Head of caudate nucleus (tissue), 42 donors: ENCODE measurements around the gene CASQ1.

ENCODE experiments used
- DNase-seq, 42 donors: peaks; one replicate each; pipeline versions ENCODE4 v3.0.0 to v3.0.0-alpha.2; 2020 to 2021; ENCODE audit warnings: mixed read lengths in 7 of 42
- intact Hi-C: fragments of 100-400 bp; cut with DNase I; formaldehyde crosslinking; loops from one replicate; pipeline ENCODE4 v1.15.0; 2022

The CASQ1 gene

DNA sequence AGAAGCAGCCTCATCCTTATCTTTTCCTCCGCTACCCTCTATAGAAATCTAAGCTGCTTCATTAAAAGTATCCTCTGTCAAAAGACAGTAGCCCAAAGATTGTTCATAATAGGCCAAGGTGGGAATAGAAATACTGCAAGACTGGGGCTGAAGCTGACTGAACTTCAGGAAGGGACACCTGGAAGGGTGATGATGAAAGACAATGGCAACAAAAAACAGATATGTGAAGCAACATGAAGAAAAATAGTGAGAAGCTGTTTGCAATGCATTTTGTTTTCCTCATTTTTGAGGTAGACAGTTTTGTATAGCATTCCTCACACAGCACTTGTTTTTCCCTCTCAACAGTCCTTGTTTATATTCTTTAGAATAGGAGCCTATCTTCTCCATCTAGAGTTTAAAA, 55.1 kb downstream of the CASQ1 start:
- intact Hi-C loops: loop anchor here (5.0 kb wide), 1 partner anchor 33 kb away; no protein-coding TSS in a partner anchor
- no peak for DNase-seq

DNA sequence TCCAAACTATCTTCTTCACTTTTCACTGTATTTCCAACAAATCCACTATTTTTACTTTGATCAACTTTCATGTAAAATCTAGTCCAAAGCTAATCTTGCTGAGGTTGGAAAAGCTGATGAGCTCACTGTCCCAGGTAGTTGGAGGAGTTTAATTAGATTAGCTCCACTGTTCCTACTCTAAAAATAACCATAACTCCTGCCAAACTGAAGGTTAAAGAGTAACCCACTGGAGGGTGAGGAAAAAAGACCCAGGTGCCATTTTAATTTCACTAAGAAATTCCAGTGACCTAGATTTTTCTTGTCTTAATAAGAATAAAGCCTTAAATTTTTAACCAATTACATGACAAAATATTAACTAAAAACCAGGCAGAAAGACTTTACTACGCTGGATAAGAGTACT, 56.7 kb downstream of the CASQ1 start:
- intact Hi-C loops: loop anchor here (5.0 kb wide), 1 partner anchor 35 kb away; no protein-coding TSS in a partner anchor
- no peak for DNase-seq

- DNase-seq: no peak
- intact Hi-C loops: loop anchor here (5.0 to 10.0 kb wide), 2 partner anchors 59 to 124 kb away; partner anchors contain the start of gene CASQ1
Observed at GRCh38 chr1:160251011-160251410, 60.6 kb downstream of the CASQ1 start.
